GM12874 (cell line): ENCODE measurements around the gene GALT.

Experiments
- TF ChIP-seq, protein P1 (sequence below): IDR thresholded peaks from 2 replicates; pipeline ENCODE4 v1.5.1; 2011; ENCODE audit warnings: low read depth, mild to moderate bottlenecking, control low read depth, low read length, moderate library complexity; ENCODE audit not compliant: insufficient read depth

The GALT gene

DNA sequence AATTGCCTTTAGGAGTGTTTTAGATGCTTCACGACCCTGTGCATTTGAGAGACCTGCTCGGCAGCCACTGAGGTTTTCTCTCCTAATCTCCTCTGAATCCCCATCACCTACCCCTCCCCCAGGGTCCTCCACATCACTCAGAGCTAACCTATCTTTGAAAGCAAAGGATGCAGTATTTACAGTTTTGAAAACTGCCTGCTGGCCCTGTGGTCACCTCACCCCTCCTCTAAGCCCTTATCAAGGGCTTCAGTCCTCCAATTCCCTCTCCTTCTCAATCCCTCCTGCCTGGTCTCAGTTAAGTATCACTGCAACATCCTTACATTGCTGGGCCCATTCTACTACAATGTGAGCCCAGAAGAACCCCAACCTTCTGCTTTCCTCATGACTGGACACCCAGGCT is 39.1 kb upstream of the GALT start:
- TF ChIP-seq, protein P1, sequence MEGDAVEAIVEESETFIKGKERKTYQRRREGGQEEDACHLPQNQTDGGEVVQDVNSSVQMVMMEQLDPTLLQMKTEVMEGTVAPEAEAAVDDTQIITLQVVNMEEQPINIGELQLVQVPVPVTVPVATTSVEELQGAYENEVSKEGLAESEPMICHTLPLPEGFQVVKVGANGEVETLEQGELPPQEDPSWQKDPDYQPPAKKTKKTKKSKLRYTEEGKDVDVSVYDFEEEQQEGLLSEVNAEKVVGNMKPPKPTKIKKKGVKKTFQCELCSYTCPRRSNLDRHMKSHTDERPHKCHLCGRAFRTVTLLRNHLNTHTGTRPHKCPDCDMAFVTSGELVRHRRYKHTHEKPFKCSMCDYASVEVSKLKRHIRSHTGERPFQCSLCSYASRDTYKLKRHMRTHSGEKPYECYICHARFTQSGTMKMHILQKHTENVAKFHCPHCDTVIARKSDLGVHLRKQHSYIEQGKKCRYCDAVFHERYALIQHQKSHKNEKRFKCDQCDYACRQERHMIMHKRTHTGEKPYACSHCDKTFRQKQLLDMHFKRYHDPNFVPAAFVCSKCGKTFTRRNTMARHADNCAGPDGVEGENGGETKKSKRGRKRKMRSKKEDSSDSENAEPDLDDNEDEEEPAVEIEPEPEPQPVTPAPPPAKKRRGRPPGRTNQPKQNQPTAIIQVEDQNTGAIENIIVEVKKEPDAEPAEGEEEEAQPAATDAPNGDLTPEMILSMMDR: no peak

DNA sequence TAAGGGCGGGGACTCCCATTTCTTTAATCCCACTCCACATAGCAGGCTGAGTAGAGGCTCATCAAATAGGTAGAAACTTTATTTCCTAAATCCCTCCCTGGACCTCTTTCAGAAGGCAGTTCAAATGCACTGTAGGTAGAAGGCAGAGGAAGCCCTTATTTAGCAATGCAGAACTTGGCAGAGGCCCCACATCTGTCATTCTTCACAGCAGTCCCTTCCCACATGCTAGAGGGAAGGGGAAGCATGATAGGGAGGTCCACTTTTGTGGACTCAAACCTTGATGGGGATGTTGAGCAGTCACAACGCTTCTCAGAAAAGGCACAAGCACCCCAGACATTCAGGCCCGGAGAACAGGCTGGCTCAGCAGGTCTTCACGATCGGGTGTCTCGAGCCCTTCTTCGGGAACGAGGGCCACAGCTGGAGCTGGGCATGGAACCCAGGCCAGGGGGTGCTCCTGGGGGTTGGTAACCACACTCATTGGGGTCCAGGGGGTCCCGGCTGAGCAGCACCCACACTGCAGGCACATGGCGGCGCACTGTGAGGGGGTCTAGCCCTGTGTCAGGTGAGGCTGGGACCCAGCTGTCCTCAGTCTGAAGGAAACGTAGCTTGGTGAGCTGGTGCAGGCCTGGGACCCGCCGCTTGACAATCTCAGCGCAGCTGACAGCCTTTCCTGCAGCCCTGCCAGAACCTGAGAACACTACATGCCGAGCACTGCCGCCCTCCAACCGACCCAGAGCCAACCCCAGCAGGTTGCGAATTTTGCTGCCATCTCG is 35.9 kb upstream of the GALT start:
- TF ChIP-seq, protein P1: no peak

DNA sequence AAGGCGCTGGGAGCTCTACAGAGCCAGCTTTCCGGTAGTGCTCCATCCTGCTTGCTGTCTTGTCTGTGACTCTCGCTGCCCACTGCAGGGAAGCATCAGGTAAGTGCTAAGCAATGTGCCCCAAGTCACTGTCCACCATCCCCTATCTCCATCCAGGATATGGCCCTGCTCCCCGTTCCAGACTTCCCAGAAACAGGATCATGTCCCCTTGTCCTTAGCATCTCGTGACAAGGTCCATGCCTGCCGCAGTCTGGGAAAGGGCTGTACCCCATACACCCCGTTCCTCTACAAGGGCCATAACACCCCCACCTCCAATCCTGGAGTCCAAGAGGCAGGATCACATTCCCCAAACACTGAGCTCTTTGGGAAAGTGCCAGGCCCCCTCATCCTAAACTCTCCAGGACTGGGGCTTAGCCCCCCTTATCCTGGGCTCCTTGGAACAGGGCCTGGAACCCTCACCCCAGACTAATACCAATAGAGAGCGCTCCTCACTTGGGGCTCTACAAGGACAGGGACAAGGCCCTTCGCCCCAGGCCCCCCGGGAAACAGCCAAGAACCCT is 35.1 kb upstream of the GALT start:
- TF ChIP-seq, protein P1: no peak

DNA sequence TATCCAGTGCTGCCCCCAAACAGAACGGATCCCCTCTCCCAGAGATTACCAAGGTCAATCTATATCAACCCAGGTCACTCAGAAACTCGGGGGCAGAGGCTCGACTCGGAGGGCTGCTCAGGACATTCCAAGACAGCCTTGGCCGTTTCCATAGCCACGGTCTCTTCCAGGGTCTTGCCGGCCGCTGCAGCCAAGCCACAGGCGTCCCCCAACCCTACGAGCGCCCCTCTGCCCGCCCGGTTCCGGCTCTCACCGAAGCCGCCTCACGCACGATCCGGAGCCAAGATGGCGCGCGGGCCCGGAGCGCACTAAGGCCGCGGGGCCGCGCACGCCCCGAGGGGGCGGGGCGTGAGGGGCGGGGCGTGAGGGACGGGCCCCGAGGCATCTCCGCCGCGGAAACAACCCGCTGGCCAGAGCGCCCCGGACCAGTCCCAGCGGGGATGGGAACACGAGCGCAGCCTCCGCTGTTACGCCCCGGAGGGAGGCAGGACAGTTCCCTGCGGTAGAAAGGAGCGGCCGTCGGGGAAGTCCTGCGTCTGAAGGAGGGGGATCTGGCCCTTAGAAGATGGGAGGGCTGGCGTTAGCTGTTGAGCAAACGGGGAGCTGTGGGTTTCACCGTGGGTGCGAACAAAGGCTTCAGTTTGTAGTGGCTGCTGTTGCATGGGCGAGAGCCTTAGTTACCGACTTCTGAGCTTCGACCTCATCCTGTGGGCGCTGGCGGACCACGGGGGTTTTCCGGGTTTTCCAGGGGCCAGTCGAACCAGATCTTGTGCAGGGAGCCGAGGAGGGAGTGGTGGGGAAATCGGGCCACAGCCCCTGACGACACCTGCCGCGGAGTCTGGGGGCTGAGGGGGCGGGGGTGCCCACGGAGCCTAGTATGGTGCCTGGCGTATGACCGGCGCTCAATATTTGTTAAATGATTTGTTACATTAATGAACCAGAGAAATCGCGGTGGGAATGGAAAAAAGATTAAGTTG is 34.4 kb upstream of the GALT start, which contains the start of gene RPP25L:
RPP25L (minus strand) TSS at position 287 of the 977 bp plus-strand sequence. CDS start 801 bp downstream, outside the sequence.
- TF ChIP-seq, protein P1: no peak

DNA sequence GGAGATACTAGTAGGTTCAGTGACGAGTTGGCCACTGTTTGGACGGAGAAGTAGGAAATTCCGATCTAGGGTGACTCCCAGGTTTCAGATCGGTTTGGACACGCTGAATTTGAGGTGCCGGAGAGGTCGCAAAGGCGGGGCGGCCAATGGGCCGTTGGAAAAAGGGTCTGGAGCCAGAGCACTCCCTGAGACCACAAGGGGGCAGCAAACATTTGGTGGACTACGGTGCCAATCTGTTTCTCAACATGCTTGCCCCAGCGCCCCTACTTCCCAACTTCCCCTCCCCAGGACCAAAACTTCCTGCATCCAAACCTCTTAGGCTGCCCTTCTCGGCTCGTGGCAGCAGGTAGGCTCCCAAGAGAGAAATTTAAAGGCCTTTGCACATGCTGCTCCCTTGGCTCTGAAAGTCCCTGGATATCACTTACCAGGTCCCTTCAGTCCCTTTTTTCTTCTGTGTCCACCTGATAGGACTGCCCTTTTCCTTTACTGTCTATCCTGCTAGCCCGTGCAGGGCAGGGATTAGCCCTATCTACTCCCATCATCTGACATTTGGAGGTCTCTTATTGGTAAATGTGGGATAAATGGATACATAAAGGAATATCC is 33.6 kb upstream of the GALT start:
- TF ChIP-seq, protein P1: peak; percentile 91

DNA sequence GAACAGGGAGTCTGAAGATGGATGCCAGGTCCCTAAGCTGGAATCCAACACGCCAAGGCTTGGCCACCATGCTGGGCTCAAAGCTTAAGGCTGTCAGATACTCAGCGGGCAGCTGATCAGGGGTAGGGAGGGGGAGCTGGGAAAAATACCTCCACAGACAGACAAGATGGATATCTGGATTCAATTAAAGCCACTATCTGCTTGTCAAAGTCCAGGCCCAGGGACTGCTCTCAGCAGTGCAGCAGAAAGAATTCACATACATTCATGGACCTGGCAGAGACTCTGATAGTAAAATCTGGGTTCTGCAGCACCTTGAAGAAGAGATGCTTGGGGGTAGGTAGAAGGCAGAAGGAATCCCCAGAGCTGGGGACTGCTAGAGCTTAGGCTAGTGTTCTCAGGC is 31.3 kb upstream of the GALT start:
- TF ChIP-seq, protein P1: no peak
